GM12878 (cell line): Measurements from ENCODE around the gene KDELR1. TPM values are rescaled to one million over a fixed set of nuclear protein-coding genes. Genes with fewer than 3 reads are reported as not detected.

Source experiments
- CHD2 ChIP-seq: IDR thresholded peaks from 2 replicates; pipeline ENCODE4 v1.6.1; 2011; ENCODE audit warnings: low read depth, low read length, improper control_type of control experiment, borderline replicate concordance
- E2F8 ChIP-seq: fragments of 450-650 bp; IDR thresholded peaks from 2 replicates; pipeline ENCODE4 v1.6.1; 2018; ENCODE audit warnings: mild to moderate bottlenecking, low read depth, moderate library complexity; ENCODE audit not compliant: partially characterized antibody
- EP300 ChIP-seq, 2 experiments: fragments of 150-350 bp in 1 of 2; IDR thresholded peaks; 2 replicates each; pipeline ENCODE4 v1.6.1; 2011 to 2012; ENCODE audit warnings: low read depth in 2 of 2, low read length in 2 of 2, borderline replicate concordance in 1 of 2, improper control_type of control experiment in 1 of 2, inconsistent platforms in 1 of 2; ENCODE audit not compliant: control insufficient read depth in 1 of 2
- IKZF1 ChIP-seq: fragments of 450-650 bp; conservative IDR thresholded peaks from 2 replicates; pipeline ENCODE4 v1.6.1; 2017; ENCODE audit warnings: antibody characterized with exemption, mild to moderate bottlenecking
- IRF3 ChIP-seq: fragments of 450-650 bp; IDR thresholded peaks from 2 replicates; pipeline ENCODE4 v1.6.1; 2014; ENCODE audit warnings: mild to moderate bottlenecking
- MYB ChIP-seq: fragments of 150-350 bp; IDR thresholded peaks from 2 replicates; pipeline ENCODE4 v1.6.1; 2014; ENCODE audit warnings: mild to moderate bottlenecking, low read depth, low read length, borderline replicate concordance
- NFYB ChIP-seq: IDR thresholded peaks from 2 replicates; pipeline ENCODE4 v1.6.1; 2011; ENCODE audit warnings: low read depth, mild to moderate bottlenecking, low read length, improper control_type of control experiment, moderate library complexity; ENCODE audit not compliant: insufficient read depth
- NR2F1 ChIP-seq: fragments of 450-650 bp; conservative IDR thresholded peaks from 2 replicates; pipeline ENCODE4 v1.6.1; 2017; ENCODE audit warnings: mild to moderate bottlenecking
- POLR2A ChIP-seq: IDR thresholded peaks from 2 replicates; pipeline ENCODE4 v1.6.1; 2011; ENCODE audit warnings: low read depth, mild to moderate bottlenecking, low read length
- POLR2AphosphoS2 ChIP-seq: IDR thresholded peaks from 2 replicates; pipeline ENCODE4 v1.6.1; 2011; ENCODE audit warnings: low read depth, mild to moderate bottlenecking, low read length, improper control_type of control experiment, moderate library complexity
- RFX5 ChIP-seq: IDR thresholded peaks from 2 replicates; pipeline ENCODE4 v1.6.1; 2011; ENCODE audit warnings: low read depth, low read length, improper control_type of control experiment
- SIN3A ChIP-seq: IDR thresholded peaks from 2 replicates; pipeline ENCODE4 v1.6.1; 2012; ENCODE audit warnings: low read depth, low read length, improper control_type of control experiment
- SMAD5 ChIP-seq: IDR thresholded peaks from 2 replicates; pipeline ENCODE4 v1.6.1; 2016; ENCODE audit warnings: antibody characterized with exemption, low read depth
- SREBF1 ChIP-seq: IDR thresholded peaks from 2 replicates; pipeline ENCODE4 v1.6.1; 2012; ENCODE audit warnings: mild to moderate bottlenecking, low read length
- polyA plus RNA-seq, 11 experiments: library from polyadenylated mRNA; depleted of rRNA in 4 of 11; unstranded in 6 of 11; stranded (reverse) in 5 of 11; fragments of >200 nt; fragmentation: Nextera tagmentation in 4 of 11; fragmentation: Illumina TruSeq in 1 of 11; extraction: Ambion mirVana in 4 of 11; extraction: Trizol in 1 of 11; gene quantifications; 1 replicate in 1 of 11; 2 replicates in 10 of 11; pipeline versions ENCODE4 v1.2.1 to v1.2.3, GENCODE V29; 2011 to 2016; ENCODE audit warnings: inconsistent platforms in 2 of 11, missing spikeins in 2 of 11, low read depth in 1 of 11
- total RNA-seq, 4 experiments: library from RNA; depleted of rRNA in 3 of 4; stranded (reverse); fragments of >200 nt in 3 of 4; fragmentation: Illumina TruSeq in 1 of 4; extraction: Trizol in 1 of 4; gene quantifications; 2 replicates each; pipeline versions ENCODE4 v1.2.1 to v1.2.3, GENCODE V29; 2013 to 2021

Gene KDELR1
- total and polyA plus RNA-seq, 10 of the 15 experiments (the other 5 are each of a cell fraction or from before 2014, with no cell fraction given): 2.3 to 71.0 (median 45.2) TPM

- TF ChIP-seq E2F8 (peak; percentile 22), CHD2 (peak; percentile 73; the same call in 1 of the 2 replicates), EP300 (IDR thresholded peaks at IDR 0.05; ENCODE audit: borderline replicate concordance in 1 of 2, control insufficient read depth in 1 of 2, low read depth in 2 of 2, low read length in 2 of 2) (no peak), SIN3A (peak; percentile 29; the same call in 1 of the 2 replicates), IRF3 (peak; percentile 79), POLR2AphosphoS2 (peak; percentile 75), NR2F1 (peak; percentile 76; the same call in 1 of the 2 replicates), IKZF1 (peak; percentile 34; the same call in 1 of the 2 replicates), POLR2A (peak; percentile 80), RFX5 (peak; percentile 84), NFYB (peak; percentile 90), MYB (no peak), SMAD5 (peak; percentile 52; the same call in 1 of the 2 replicates), SREBF1 (peak; percentile 18; the same call in 1 of the 2 replicates)
Measured at GRCh38 chr19:48332662-48333466, 58.5 kb downstream of the KDELR1 start (continued).

Other genes with a start within 250 kb of the KDELR1 start
Only the 7 nearest of the 18 such genes appear.
- 97.5 and 99.1 TPM in 2 replicates for gene EMP3, start 66.0 kb downstream of the KDELR1 start, total RNA-seq (2014; rRNA removed)
- 126 and 137 TPM in 2 replicates for gene EMP3, start 66.0 kb downstream of the KDELR1 start, total RNA-seq (2014; rRNA removed; fragmentation: Illumina TruSeq; extraction: Trizol)
- gene EMP3, start 66.0 kb downstream of the KDELR1 start, total RNA-seq (2021): 145 and 147 TPM in 2 replicates
- 68.8 and 128 TPM in 2 replicates for gene EMP3, start 66.0 kb downstream of the KDELR1 start, polyA plus RNA-seq (2011; rRNA removed)
- gene EMP3, start 66.0 kb downstream of the KDELR1 start, polyA plus RNA-seq (2014; fragmentation: Illumina TruSeq; extraction: Trizol): 139 and 149 TPM in 2 replicates
- gene EMP3, start 66.0 kb downstream of the KDELR1 start, polyA plus RNA-seq (2014; fragmentation: Nextera tagmentation; extraction: Ambion mirVana): 10 to 100 TPM; 53.2 to 73.6 TPM
- 224 and 261 TPM in 2 replicates for gene EMP3, start 66.0 kb downstream of the KDELR1 start, polyA plus RNA-seq (2014; rRNA removed)
- gene EMP3, start 66.0 kb downstream of the KDELR1 start, polyA plus RNA-seq (2016; fragmentation: Nextera tagmentation; extraction: Ambion mirVana): 100 to 1,000 TPM; 184 to 200 TPM
- gene TMEM143, start 27.6 kb downstream of the KDELR1 start, total RNA-seq (2014; rRNA removed): 9.2 and 9.3 TPM in 2 replicates
- gene TMEM143, start 27.6 kb downstream of the KDELR1 start, total RNA-seq (2014; rRNA removed; fragmentation: Illumina TruSeq; extraction: Trizol): 3.1 and 4.7 TPM in 2 replicates
- 15.6 and 17.2 TPM in 2 replicates for gene TMEM143, start 27.6 kb downstream of the KDELR1 start, total RNA-seq (2021)
- 6.4 and 11.0 TPM in 2 replicates for gene TMEM143, start 27.6 kb downstream of the KDELR1 start, polyA plus RNA-seq (2011; rRNA removed)
- gene TMEM143, start 27.6 kb downstream of the KDELR1 start, polyA plus RNA-seq (2014; fragmentation: Illumina TruSeq; extraction: Trizol): 3.3 and 7.0 TPM in 2 replicates
- gene TMEM143, start 27.6 kb downstream of the KDELR1 start, polyA plus RNA-seq (2014; fragmentation: Nextera tagmentation; extraction: Ambion mirVana): 1 to 10 TPM; 1.5 to 2.4 TPM
- gene TMEM143, start 27.6 kb downstream of the KDELR1 start, polyA plus RNA-seq (2014; rRNA removed): 14.0 and 16.1 TPM in 2 replicates
- 10 to 100 TPM; 19.3 to 19.5 TPM for gene TMEM143, start 27.6 kb downstream of the KDELR1 start, polyA plus RNA-seq (2016; fragmentation: Nextera tagmentation; extraction: Ambion mirVana)
- not detected in 2 replicates for gene SYNGR4, start 27.2 kb downstream of the KDELR1 start, total RNA-seq (2014; rRNA removed)
- 0.18 TPM in 1 of 2 replicates, not detected in the other for gene SYNGR4, start 27.2 kb downstream of the KDELR1 start, total RNA-seq (2014; rRNA removed; fragmentation: Illumina TruSeq; extraction: Trizol)
- gene SYNGR4, start 27.2 kb downstream of the KDELR1 start, total RNA-seq (2021): 0.21 and 0.35 TPM in 2 replicates
- gene SYNGR4, start 27.2 kb downstream of the KDELR1 start, polyA plus RNA-seq (2011; rRNA removed): 0.14 TPM in 1 of 2 replicates, not detected in the other
- not detected in 2 replicates for gene SYNGR4, start 27.2 kb downstream of the KDELR1 start, polyA plus RNA-seq (2014; fragmentation: Illumina TruSeq; extraction: Trizol)
- not detected for gene SYNGR4, start 27.2 kb downstream of the KDELR1 start, polyA plus RNA-seq (2014; fragmentation: Nextera tagmentation; extraction: Ambion mirVana)
- gene SYNGR4, start 27.2 kb downstream of the KDELR1 start, polyA plus RNA-seq (2014; rRNA removed): 0.08 and 0.29 TPM in 2 replicates
- gene SYNGR4, start 27.2 kb downstream of the KDELR1 start, polyA plus RNA-seq (2016; fragmentation: Nextera tagmentation; extraction: Ambion mirVana): under 1 TPM in 1 of 2 experiments, not detected in 1; 0.72 TPM
- 0.05 and 0.06 TPM in 2 replicates for gene GRIN2D, start 2.1 kb upstream of the KDELR1 start, total RNA-seq (2014; rRNA removed)
- 0.05 TPM in 1 of 2 replicates, not detected in the other for gene GRIN2D, start 2.1 kb upstream of the KDELR1 start, total RNA-seq (2014; rRNA removed; fragmentation: Illumina TruSeq; extraction: Trizol)
- gene GRIN2D, start 2.1 kb upstream of the KDELR1 start, total RNA-seq (2021): 0.32 and 0.38 TPM in 2 replicates
- 0.03 TPM in 2 replicates for gene GRIN2D, start 2.1 kb upstream of the KDELR1 start, polyA plus RNA-seq (2011; rRNA removed)
- gene GRIN2D, start 2.1 kb upstream of the KDELR1 start, polyA plus RNA-seq (2014; fragmentation: Illumina TruSeq; extraction: Trizol): 0.07 TPM in 1 of 2 replicates, not detected in the other
- not detected for gene GRIN2D, start 2.1 kb upstream of the KDELR1 start, polyA plus RNA-seq (2014; fragmentation: Nextera tagmentation; extraction: Ambion mirVana)
- gene GRIN2D, start 2.1 kb upstream of the KDELR1 start, polyA plus RNA-seq (2014; rRNA removed): 0.03 and 0.04 TPM in 2 replicates
- gene GRIN2D, start 2.1 kb upstream of the KDELR1 start, polyA plus RNA-seq (2016; fragmentation: Nextera tagmentation; extraction: Ambion mirVana): under 1 TPM; 0.03 TPM
- gene GRWD1, start 54.4 kb upstream of the KDELR1 start, total RNA-seq (2014; rRNA removed): 26.5 and 30.6 TPM in 2 replicates
- gene GRWD1, start 54.4 kb upstream of the KDELR1 start, total RNA-seq (2014; rRNA removed; fragmentation: Illumina TruSeq; extraction: Trizol): 22.4 and 30.9 TPM in 2 replicates
- gene GRWD1, start 54.4 kb upstream of the KDELR1 start, total RNA-seq (2021): 75.8 and 79.0 TPM in 2 replicates
- gene GRWD1, start 54.4 kb upstream of the KDELR1 start, polyA plus RNA-seq (2011; rRNA removed): 17.4 and 26.4 TPM in 2 replicates
- 9.2 and 14.0 TPM in 2 replicates for gene GRWD1, start 54.4 kb upstream of the KDELR1 start, polyA plus RNA-seq (2014; fragmentation: Illumina TruSeq; extraction: Trizol)
- 1 to 10 TPM; 1.4 to 3.0 TPM for gene GRWD1, start 54.4 kb upstream of the KDELR1 start, polyA plus RNA-seq (2014; fragmentation: Nextera tagmentation; extraction: Ambion mirVana)
- 44.6 and 46.5 TPM in 2 replicates for gene GRWD1, start 54.4 kb upstream of the KDELR1 start, polyA plus RNA-seq (2014; rRNA removed)
- gene GRWD1, start 54.4 kb upstream of the KDELR1 start, polyA plus RNA-seq (2016; fragmentation: Nextera tagmentation; extraction: Ambion mirVana): 100 to 1,000 TPM; 103 TPM
- gene KCNJ14, start 64.0 kb upstream of the KDELR1 start, total RNA-seq (2014; rRNA removed): 0.38 and 0.40 TPM in 2 replicates
- 0.41 and 0.45 TPM in 2 replicates for gene KCNJ14, start 64.0 kb upstream of the KDELR1 start, total RNA-seq (2014; rRNA removed; fragmentation: Illumina TruSeq; extraction: Trizol)
- 1.3 and 1.4 TPM in 2 replicates for gene KCNJ14, start 64.0 kb upstream of the KDELR1 start, total RNA-seq (2021)
- gene KCNJ14, start 64.0 kb upstream of the KDELR1 start, polyA plus RNA-seq (2011; rRNA removed): 0.16 and 0.24 TPM in 2 replicates
- 0.48 and 0.59 TPM in 2 replicates for gene KCNJ14, start 64.0 kb upstream of the KDELR1 start, polyA plus RNA-seq (2014; fragmentation: Illumina TruSeq; extraction: Trizol)
- under 1 TPM; 0.26 to 0.34 TPM for gene KCNJ14, start 64.0 kb upstream of the KDELR1 start, polyA plus RNA-seq (2014; fragmentation: Nextera tagmentation; extraction: Ambion mirVana)
- gene KCNJ14, start 64.0 kb upstream of the KDELR1 start, polyA plus RNA-seq (2014; rRNA removed): 0.72 and 0.93 TPM in 2 replicates
- gene KCNJ14, start 64.0 kb upstream of the KDELR1 start, polyA plus RNA-seq (2016; fragmentation: Nextera tagmentation; extraction: Ambion mirVana): under 1 TPM; 0.30 to 0.68 TPM
- 18.5 and 24.6 TPM in 2 replicates for gene CYTH2, start 77.8 kb upstream of the KDELR1 start, total RNA-seq (2014; rRNA removed)
- 11.0 and 13.9 TPM in 2 replicates for gene CYTH2, start 77.8 kb upstream of the KDELR1 start, total RNA-seq (2014; rRNA removed; fragmentation: Illumina TruSeq; extraction: Trizol)
- 28.2 and 29.9 TPM in 2 replicates for gene CYTH2, start 77.8 kb upstream of the KDELR1 start, total RNA-seq (2021)
- 16.0 and 26.4 TPM in 2 replicates for gene CYTH2, start 77.8 kb upstream of the KDELR1 start, polyA plus RNA-seq (2011; rRNA removed)
- gene CYTH2, start 77.8 kb upstream of the KDELR1 start, polyA plus RNA-seq (2014; fragmentation: Illumina TruSeq; extraction: Trizol): 8.6 and 18.8 TPM in 2 replicates
- gene CYTH2, start 77.8 kb upstream of the KDELR1 start, polyA plus RNA-seq (2014; fragmentation: Nextera tagmentation; extraction: Ambion mirVana): 1 to 10 TPM; 1.3 to 1.6 TPM
- gene CYTH2, start 77.8 kb upstream of the KDELR1 start, polyA plus RNA-seq (2014; rRNA removed): 26.6 and 28.7 TPM in 2 replicates
- 10 to 100 TPM; 25.6 to 31.9 TPM for gene CYTH2, start 77.8 kb upstream of the KDELR1 start, polyA plus RNA-seq (2016; fragmentation: Nextera tagmentation; extraction: Ambion mirVana)